CD14-positive monocyte (primary cell): ENCODE results near the gene MORN1. TPM values are rescaled to one million over a fixed set of nuclear protein-coding genes. Genes with fewer than 3 reads are reported as not detected.

Experiments
- DNase-seq, 3 donors: peaks; one replicate each; pipeline ENCODE4 v3.0.0-alpha.2; 2011 to 2022
- H2AFZ ChIP-seq: 2 replicates; pipeline ENCODE4 v1.6.0; 2012; ENCODE audit warnings: mild to moderate bottlenecking, low read depth, low read length, inconsistent platforms; ENCODE audit not compliant: insufficient read depth, poor library complexity, severe bottlenecking
- H3K27ac ChIP-seq, 2 donors: 1 replicate in 1 of 2; 2 replicates in 1 of 2; pipeline ENCODE4 v1.5.1; 2012 to 2013; ENCODE audit warnings: low read length in 2 of 2, control low read depth in 1 of 2, inconsistent platforms in 1 of 2, low read depth in 1 of 2, mild to moderate bottlenecking in 1 of 2
- H3K27me3 ChIP-seq, 2 donors: one replicate each; pipeline versions ENCODE4 v1.6.0 to v1.6.1; 2011 to 2013; ENCODE audit warnings: low read length in 2 of 2; ENCODE audit not compliant: control insufficient read depth in 2 of 2, insufficient read depth in 2 of 2
- H3K36me3 ChIP-seq, 2 donors: replicated peaks in 1 of 2; 1 replicate in 1 of 2; 2 replicates in 1 of 2; pipeline versions ENCODE4 v1.5.1 to v1.6.1; 2012 to 2013; ENCODE audit warnings: low read length in 2 of 2, control low read depth in 1 of 2, inconsistent platforms in 1 of 2, mild to moderate bottlenecking in 1 of 2; ENCODE audit not compliant: insufficient read depth in 2 of 2, control insufficient read depth in 1 of 2
- H3K4me1 ChIP-seq, 2 donors: 1 replicate in 1 of 2; 2 replicates in 1 of 2; pipeline versions ENCODE4 v1.5.1 to v1.6.1; 2012 to 2013; ENCODE audit warnings: low read length in 2 of 2, control low read depth in 1 of 2, inconsistent platforms in 1 of 2, mild to moderate bottlenecking in 1 of 2, moderate library complexity in 1 of 2; ENCODE audit not compliant: insufficient read depth in 2 of 2, control insufficient read depth in 1 of 2
- H3K4me2 ChIP-seq: replicated peaks from 2 replicates; pipeline ENCODE3; 2012; ENCODE audit warnings: low read length, moderate library complexity, mild to moderate bottlenecking; ENCODE audit not compliant: poor library complexity, severe bottlenecking; ENCODE audit errors: extremely low read depth
- H3K4me3 ChIP-seq, 3 experiments: fragments of 200-600 bp in 1 of 3; sonication (generic) in 1 of 3; replicated peaks in 1 of 3; 1 replicate in 2 of 3; 2 replicates in 1 of 3; pipeline ENCODE4 v1.5.1; 2011 to 2013; ENCODE audit warnings: low read length in 3 of 3, mild to moderate bottlenecking in 3 of 3, control low read depth in 2 of 3, low read depth in 2 of 3, inconsistent platforms in 1 of 3, moderate library complexity in 1 of 3
- H3K79me2 ChIP-seq: 2 replicates; pipeline ENCODE4 v1.6.0; 2012; ENCODE audit warnings: mild to moderate bottlenecking, control low read depth, inconsistent platforms, low read length, moderate library complexity; ENCODE audit not compliant: insufficient read depth
- H3K9ac ChIP-seq: 2 replicates; pipeline ENCODE4 v1.6.0; 2017; ENCODE audit warnings: low read length, mild to moderate bottlenecking; ENCODE audit not compliant: insufficient read depth, poor library complexity, severe bottlenecking
- H3K9me3 ChIP-seq, 2 donors: replicated peaks in 1 of 2; 1 replicate in 1 of 2; 2 replicates in 1 of 2; pipeline versions ENCODE4 v1.5.1 to v1.6.1; 2012 to 2013; ENCODE audit warnings: low read length in 2 of 2, control low read depth in 1 of 2; ENCODE audit not compliant: control insufficient read depth in 1 of 2, insufficient read depth in 1 of 2
- H4K20me1 ChIP-seq: 2 replicates; pipeline ENCODE4 v1.6.0; 2012; ENCODE audit warnings: mild to moderate bottlenecking, low read length, control low read depth, moderate library complexity; ENCODE audit not compliant: insufficient read depth
- H3K27ac Mint-ChIP-seq, 7 donors: one replicate each; pipeline ENCODE4 v1.8.0; 2020; ENCODE audit warnings: mild to moderate bottlenecking in 7 of 7, mixed read lengths in 7 of 7, moderate library complexity in 6 of 7, inconsistent platforms in 2 of 7
- H3K27me3 Mint-ChIP-seq, 3 donors: one replicate each; pipeline ENCODE4 v1.8.0; 2021 to 2022; ENCODE audit warnings: low read depth in 3 of 3, mild to moderate bottlenecking in 3 of 3, mixed read lengths in 3 of 3, moderate library complexity in 3 of 3, inconsistent platforms in 1 of 3
- H3K36me3 Mint-ChIP-seq, 2 donors: one replicate each; pipeline ENCODE4 v1.8.0; 2020; ENCODE audit warnings: mixed read lengths in 2 of 2, inconsistent platforms in 1 of 2, mild to moderate bottlenecking in 1 of 2
- H3K4me1 Mint-ChIP-seq: one replicate; pipeline ENCODE4 v1.8.0; 2020; ENCODE audit warnings: mild to moderate bottlenecking, mixed read lengths
- H3K4me3 Mint-ChIP-seq, 2 donors: one replicate each; pipeline ENCODE4 v1.8.0; 2020; ENCODE audit warnings: mild to moderate bottlenecking in 2 of 2, mixed read lengths in 2 of 2, moderate library complexity in 1 of 2
- H3K9me3 Mint-ChIP-seq, 7 donors: one replicate each; pipeline ENCODE4 v1.8.0; 2020 to 2022; ENCODE audit warnings: mixed read lengths in 7 of 7, mild to moderate bottlenecking in 6 of 7, moderate library complexity in 6 of 7, inconsistent platforms in 2 of 7
- CTCF ChIP-seq: fragments of 200-600 bp; IDR thresholded peaks from one replicate; pipeline ENCODE4 v1.8.0; 2022; ENCODE audit warnings: antibody characterized with exemption, mild to moderate bottlenecking
- WGBS: methylation state at CpG from one replicate; pipeline ENCODE4 v1.1.5; 2013; ENCODE audit warnings: missing lambda C conversion rate; ENCODE audit not compliant: insufficient coverage; 5-methylcytosine and 5-hydroxymethylcytosine counted together
- intact Hi-C, 2 donors: fragments of 100-400 bp; cut with micrococcal nuclease; formaldehyde crosslinking; loops; one replicate each; pipeline versions ENCODE4 v1.15.0 to v1.15.1; 2023
- polyA plus RNA-seq, 3 donors: library from polyadenylated mRNA; depleted of rRNA in 1 of 3; unstranded in 2 of 3; stranded (reverse) in 1 of 3; fragments of 300-500 nt in 2 of 3; fragments of >200 nt in 1 of 3; fragmentation: Illumina TruSeq in 2 of 3; gene quantifications; 1 replicate in 2 of 3; 2 replicates in 1 of 3; pipeline ENCODE4 v1.2.3, GENCODE V29; 2012 to 2021

The MORN1 gene
- polyA plus RNA-seq, 3 donors: 1.5 to 3.0 (median 1.7) TPM

GRCh38 chr1:2417833-2418225 is 26.5 kb upstream of the MORN1 start:
- H3K4me1 Mint-ChIP-seq: peaks cover 14% of the 10 kb centered on the region
- Histone ChIP-seq H3K79me2 (no peaks in the 10 kb centered on the region), H4K20me1 (no peaks in the 10 kb centered on the region), H3K4me3 (no peak overlapping the region), H3K4me2 (no peak overlapping the region), H3K27me3 (peaks cover 0 to 13% of the 10 kb centered on the region in 2 donors), H3K9ac (no peak overlapping the region), H3K4me1 (peaks cover 17 to 36% of the 10 kb centered on the region in 2 donors), H3K27ac (no peak overlapping the region), H2AFZ (no peak overlapping the region), H3K36me3 (no peaks in the 10 kb centered on the region), H3K9me3 (peaks cover 0 to 3% of the 10 kb centered on the region in 2 donors)
- peak overlapping the region in 1 of 7 donors; percentile 15 for H3K27ac Mint-ChIP-seq
- intact Hi-C loops: loop anchor here in 1 of 2 donors (5.0 to 10.0 kb wide), 2 partner anchors 364 to 387 kb away; partner anchors contain the start of gene TTC34
- DNase-seq: no peak
- H3K9me3 Mint-ChIP-seq: peaks cover 0 to 8% (median under 1%) of the 10 kb centered on the region in 7 donors
- H3K36me3 Mint-ChIP-seq: no peaks in the 10 kb centered on the region
- no peak for TF ChIP-seq CTCF
- no peak overlapping the region for H3K4me3 Mint-ChIP-seq
- H3K27me3 Mint-ChIP-seq: peaks cover 27 to 57% (median 29%) of the 10 kb centered on the region in 3 donors
- 91% methylated on average over 14 of the region's 14 CpGs for WGBS

- no peak overlapping the region for H2AFZ ChIP-seq
- TF ChIP-seq CTCF: no peak
- H3K9me3 ChIP-seq: peaks cover 0 to 3% of the 10 kb centered on the region in 2 donors
- no peaks in the 10 kb centered on the region for H4K20me1 ChIP-seq
- peaks cover 0 to 13% of the 10 kb centered on the region in 2 donors for H3K27me3 ChIP-seq
- H3K4me1 ChIP-seq: peaks cover 17 to 38% of the 10 kb centered on the region in 2 donors
- intact Hi-C loops: loop anchor here in 1 of 2 donors (5.0 to 10.0 kb wide), 2 partner anchors 365 to 388 kb away; partner anchors contain the start of gene TTC34
- peaks cover 0 to 4% (median 0%) of the 10 kb centered on the region in 7 donors for H3K9me3 Mint-ChIP-seq
- H3K36me3 ChIP-seq: no peaks in the 10 kb centered on the region
- no peaks in the 10 kb centered on the region for H3K36me3 Mint-ChIP-seq
- H3K27me3 Mint-ChIP-seq: peaks cover 27 to 57% (median 29%) of the 10 kb centered on the region in 3 donors
- peaks cover 14% of the 10 kb centered on the region for H3K4me1 Mint-ChIP-seq
- peak overlapping the region in 1 of 7 donors; percentile 50 for H3K27ac Mint-ChIP-seq
- H3K27ac ChIP-seq: no peak overlapping the region
- no peak overlapping the region for H3K4me2 ChIP-seq
- no peak for DNase-seq
- H3K4me3 ChIP-seq: no peak overlapping the region
- H3K4me3 Mint-ChIP-seq: peak overlapping the region in 1 of 2 donors; percentile 61
- no peaks in the 10 kb centered on the region for H3K79me2 ChIP-seq
- WGBS: 97% methylated on average over 9 of the region's 13 CpGs
- H3K9ac ChIP-seq: no peak overlapping the region
These were observed 25.9 kb upstream of the MORN1 start for GRCh38 chr1:2417083-2417832.
